Measurements from ENCODE around the gene LHFPL3. TPM values are rescaled to one million over a fixed set of nuclear protein-coding genes. Genes with fewer than 3 reads are reported as not detected.

Gene LHFPL3
- total and polyA plus RNA-seq, 2 experiments from 2014 or later = 0.24 TPM; not detected in 1

- ATAC-seq (no peak), DNase-seq (ENCODE audit: low spot score) (no peak)
- H3K36me3 ChIP-seq (ENCODE audit: insufficient read depth) = no peaks in the 10 kb centered on the region
- H3K9me2 ChIP-seq (ENCODE audit: insufficient read depth) = no peaks in the 10 kb centered on the region
- Mint-ChIP-seq H3K9me3 (no peaks in the 10 kb centered on the region), H3K4me3 (no peak overlapping the region), H3K27ac (no peak overlapping the region), H3K27me3 (ENCODE audit: insufficient read depth, low read depth, poor library complexity) (peaks cover 2% of the 10 kb centered on the region), H3K4me1 (no peaks in the 10 kb centered on the region), H3K36me3 (ENCODE audit: low read depth) (no peaks in the 10 kb centered on the region)
- no peaks in the 10 kb centered on the region for H3K79me2 ChIP-seq (replicated peaks; ENCODE audit: insufficient read depth)
- H3F3A ChIP-seq (replicated peaks; ENCODE audit: low read depth) = no peaks in the 10 kb centered on the region
- no peak overlapping the region for H3K27ac ChIP-seq (ENCODE audit: low read depth)
- peaks cover 3% of the 10 kb centered on the region; the same call in 1 of the 2 replicates for H4K20me1 ChIP-seq (replicated peaks; ENCODE audit: insufficient read depth)
- no peaks in the 10 kb centered on the region for H3K27me3 ChIP-seq (ENCODE audit: insufficient read depth)
- H3K4me1 ChIP-seq (ENCODE audit: insufficient read depth) = no peaks in the 10 kb centered on the region
- no peak for TF ChIP-seq JUNB (IDR thresholded peaks at IDR 0.05; ENCODE audit: unreplicated experiment)
- TF ChIP-seq ZNF114 (CRISPR knock-in tag; IDR thresholded peaks at IDR 0.05) = no peak
- no peak for TF ChIP-seq REST (IDR thresholded peaks at IDR 0.05; ENCODE audit: unreplicated experiment)
- no peak for TF ChIP-seq CTCF (conservative IDR thresholded peaks at IDR 0.05; ENCODE audit: low read depth in 2 of 2)
- TF ChIP-seq ZNF462 (CRISPR knock-in tag; IDR thresholded peaks at IDR 0.05) = no peak
- no peak for TF ChIP-seq NANOG (IDR thresholded peaks at IDR 0.05; ENCODE audit: borderline replicate concordance)
- no peak for TF ChIP-seq EZH2phosphoT487 (IDR thresholded peaks at IDR 0.05; ENCODE audit: unreplicated experiment)
- TF ChIP-seq EZH2 (IDR thresholded peaks at IDR 0.05; ENCODE audit: low read depth, unreplicated experiment) = no peak
- TF ChIP-seq POLR2AphosphoS5 (IDR thresholded peaks at IDR 0.05; ENCODE audit: low read depth) = no peak
- no peak for TF ChIP-seq ZNF331 (CRISPR knock-in tag; IDR thresholded peaks at IDR 0.05; ENCODE audit: low read depth)
- H3K4me2 ChIP-seq = no peak overlapping the region
- H3K4me3 ChIP-seq = no peak overlapping the region
- no peak overlapping the region for H2AFZ ChIP-seq
These were observed 297.6 kb downstream of the LHFPL3 start for GRCh38 chr7:104625956-104626355.
